Activated CD4-positive, alpha-beta T cell treated with anti-CD3 and anti-CD28 coated beads, Interleukin-2, amount 10 ng/mL, durations not matched to agents 24 days and 14 days (primary cell): Measurements from ENCODE around the gene R3HDM4. TPM values are rescaled to one million over a fixed set of nuclear protein-coding genes. Genes with fewer than 3 reads are reported as not detected.
A peak's percentile ranks its signal among the peaks of the same experiment; 100 is the strongest.

Experiments
- DNase-seq: peaks from one replicate; pipeline ENCODE4 v3.0.0; 2022
- H3K27ac Mint-ChIP-seq: one replicate; pipeline ENCODE4 v1.8.0; 2022; ENCODE audit warnings: mild to moderate bottlenecking, mixed read lengths
- H3K27me3 Mint-ChIP-seq: one replicate; pipeline ENCODE4 v1.8.0; 2022; ENCODE audit warnings: mixed read lengths
- H3K36me3 Mint-ChIP-seq: one replicate; pipeline ENCODE4 v1.8.0; 2022; ENCODE audit warnings: low read depth, mild to moderate bottlenecking, mixed read lengths
- H3K4me1 Mint-ChIP-seq: one replicate; pipeline ENCODE4 v1.8.0; 2021; ENCODE audit warnings: mixed read lengths
- H3K4me3 Mint-ChIP-seq: one replicate; pipeline ENCODE4 v1.8.0; 2022; ENCODE audit warnings: mild to moderate bottlenecking, moderate library complexity, mixed read lengths
- H3K9me3 Mint-ChIP-seq: one replicate; pipeline ENCODE4 v1.8.0; 2021; ENCODE audit warnings: mixed read lengths
- intact Hi-C: fragments of 100-400 bp; cut with micrococcal nuclease; formaldehyde crosslinking; loops from one replicate; pipeline ENCODE4 v1.15.1; 2023
- total RNA-seq: library from RNA; stranded (reverse); gene quantifications from 2 replicates; pipeline ENCODE4 v1.2.3, GENCODE V29; 2022

R3HDM4 gene
- total RNA-seq, 1 donor from 2014 or later = 91.5 TPM

DNA sequence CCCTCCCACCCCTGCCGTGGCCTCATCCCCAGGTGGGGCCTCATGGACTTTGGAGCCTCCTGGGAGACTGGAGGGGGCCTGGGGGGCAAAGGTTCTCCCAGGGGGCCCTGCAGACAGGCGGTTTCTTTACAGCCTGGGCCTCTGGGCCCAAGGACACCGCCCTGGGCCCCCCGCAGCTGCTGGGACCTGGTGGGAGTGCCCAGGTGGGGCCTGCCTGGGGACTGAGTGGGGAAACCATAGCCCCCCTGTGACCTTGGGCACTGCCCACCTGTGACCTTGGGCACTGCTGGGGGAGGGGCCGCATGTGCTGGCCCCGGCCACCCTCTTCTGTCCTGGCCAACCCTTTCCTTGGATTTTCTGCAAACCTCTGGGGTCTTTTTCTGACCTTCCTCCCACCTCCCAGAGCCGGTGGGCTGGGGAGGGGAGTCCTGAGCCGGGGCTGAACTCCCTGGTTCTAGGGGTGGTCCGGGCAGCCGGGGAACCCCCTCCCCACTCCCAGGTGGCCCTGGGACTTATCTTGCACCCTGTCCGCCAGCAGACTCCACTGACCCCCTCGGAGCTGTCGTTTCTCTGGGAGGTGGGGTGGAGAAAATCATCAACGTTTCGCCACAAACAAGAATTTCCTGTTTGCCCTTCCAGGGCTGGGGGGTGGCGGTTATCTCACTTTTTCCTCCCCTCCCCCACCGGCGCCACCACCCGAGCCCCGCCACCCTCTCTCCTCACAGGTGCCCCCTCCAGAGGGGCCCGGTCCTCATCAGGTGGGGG lies 39.8 kb upstream of the R3HDM4 start:
- H3K4me3 Mint-ChIP-seq = peak overlapping the region; percentile 62
- no peaks in the 10 kb centered on the region for H3K9me3 Mint-ChIP-seq
- no peaks in the 10 kb centered on the region for H3K36me3 Mint-ChIP-seq
- peak; percentile 61 for DNase-seq
- no peaks in the 10 kb centered on the region for H3K27me3 Mint-ChIP-seq
- H3K4me1 Mint-ChIP-seq = no peaks in the 10 kb centered on the region
- H3K27ac Mint-ChIP-seq = no peak overlapping the region
- intact Hi-C loops = no loop called here

DNA sequence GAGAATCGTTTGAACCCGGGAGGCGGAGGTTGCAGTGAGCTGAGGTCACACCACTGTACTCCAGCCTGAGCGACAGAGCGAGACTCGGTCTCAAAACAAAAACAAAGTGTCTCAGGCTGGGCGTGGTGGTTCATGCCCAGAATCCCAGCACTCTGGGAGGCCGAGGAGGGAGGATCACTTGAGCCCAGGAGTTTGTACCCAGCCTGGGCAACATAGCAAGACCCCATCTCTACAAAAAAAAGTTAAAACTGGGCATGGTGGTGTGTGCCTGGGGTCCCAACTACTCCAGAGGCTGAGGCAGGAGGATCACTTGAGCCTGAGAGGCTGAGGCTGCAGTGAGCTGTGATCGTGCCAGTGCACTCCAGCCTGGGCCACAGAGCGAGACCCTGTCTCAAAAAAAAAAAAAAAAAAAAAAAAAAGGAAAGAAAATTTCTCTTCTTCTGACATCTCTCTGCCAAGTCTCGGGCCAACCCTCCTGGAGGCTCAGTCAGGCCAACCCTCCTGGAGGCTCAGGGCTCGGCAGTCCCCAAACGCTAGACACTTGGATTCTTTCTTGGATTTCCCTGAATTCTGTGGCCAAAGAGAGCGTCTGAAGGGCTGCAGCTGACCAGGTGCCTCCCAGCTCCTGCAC lies 39.1 kb upstream of the R3HDM4 start:
- no peak for DNase-seq
- intact Hi-C loops = no loop called here
- Mint-ChIP-seq H3K9me3 (no peaks in the 10 kb centered on the region), H3K27ac (no peak overlapping the region), H3K36me3 (no peaks in the 10 kb centered on the region), H3K27me3 (no peaks in the 10 kb centered on the region), H3K4me1 (no peaks in the 10 kb centered on the region), H3K4me3 (no peak overlapping the region)

DNA sequence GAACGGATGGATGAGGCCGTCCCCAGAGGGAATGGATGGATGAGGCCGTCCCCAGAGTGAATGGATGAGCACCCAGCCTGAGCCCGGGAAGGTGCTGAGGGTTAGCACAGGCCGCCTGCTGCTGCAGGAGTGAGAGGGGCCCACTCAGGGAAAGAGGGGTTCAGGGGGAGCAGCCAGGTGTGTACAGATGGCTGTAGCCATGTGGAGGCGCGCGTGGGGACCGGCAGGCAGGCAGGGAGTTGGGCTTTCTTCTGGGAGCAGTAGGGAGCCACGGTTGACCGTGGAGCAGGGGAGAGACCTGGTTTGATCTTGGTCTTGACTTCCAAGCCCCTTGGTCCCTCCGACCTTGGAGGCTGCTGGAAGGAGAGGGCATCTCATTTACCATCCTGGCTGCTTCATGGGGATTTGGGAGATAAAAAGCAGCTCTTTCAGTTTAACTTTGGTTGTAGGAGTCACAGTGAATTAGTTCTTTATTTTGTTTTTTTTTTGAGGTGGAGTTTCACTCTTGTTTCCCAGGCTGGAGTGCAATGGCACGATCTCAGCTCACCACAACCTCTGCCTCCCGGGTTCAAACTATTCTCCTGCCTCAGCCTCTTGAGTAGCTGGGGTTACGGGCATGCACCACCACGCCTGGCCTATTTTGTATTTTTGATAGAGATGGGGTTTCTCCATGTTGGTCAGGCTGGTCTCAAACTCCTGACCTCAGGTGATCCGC lies 37.5 kb upstream of the R3HDM4 start:
- H3K36me3 Mint-ChIP-seq = no peaks in the 10 kb centered on the region
- H3K9me3 Mint-ChIP-seq = no peaks in the 10 kb centered on the region
- intact Hi-C loops = no loop called here

DNA sequence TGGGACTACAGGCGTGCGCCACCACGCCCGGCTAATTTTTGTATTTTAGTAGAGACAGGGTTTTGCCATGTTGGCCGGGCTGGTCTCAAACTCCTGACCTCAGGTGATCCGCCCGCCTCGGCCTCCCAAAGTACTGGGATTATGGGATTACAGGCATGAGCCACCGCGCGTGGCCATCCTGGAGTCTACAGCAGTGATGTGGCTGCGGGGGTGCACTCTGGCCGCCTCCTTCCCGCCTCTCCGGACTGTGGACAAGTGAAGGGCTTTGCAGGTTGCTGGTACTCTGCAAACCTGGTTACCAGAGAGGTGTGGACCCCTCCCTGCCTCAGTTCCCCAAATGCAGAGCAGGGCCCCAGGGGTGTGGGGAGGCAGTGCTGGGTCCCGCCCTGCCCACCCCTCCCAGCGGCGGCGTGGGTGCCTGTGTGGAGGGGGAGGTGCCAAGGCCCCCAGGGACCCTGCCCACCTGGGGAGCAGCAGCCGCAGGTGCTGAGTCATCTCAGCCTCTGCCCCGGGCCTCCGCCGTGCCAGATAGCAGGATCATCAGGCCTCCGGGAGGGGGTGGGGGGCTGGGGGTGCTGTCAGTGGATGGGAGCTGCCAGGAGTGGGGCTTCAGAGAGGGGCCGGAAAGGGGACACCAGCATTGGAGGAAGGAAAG lies 36.0 kb upstream of the R3HDM4 start:
- H3K27ac Mint-ChIP-seq = no peak overlapping the region
- H3K27me3 Mint-ChIP-seq = no peaks in the 10 kb centered on the region
- no peaks in the 10 kb centered on the region for H3K9me3 Mint-ChIP-seq
- no peaks in the 10 kb centered on the region for H3K36me3 Mint-ChIP-seq
- H3K4me1 Mint-ChIP-seq = peaks cover 1% of the 10 kb centered on the region
- DNase-seq = no peak
- no peak overlapping the region for H3K4me3 Mint-ChIP-seq
- intact Hi-C loops = no loop called here

More for the DNA sequence above, 37.5 kb upstream of the R3HDM4 start:
- DNase-seq = no peak
- H3K27me3 Mint-ChIP-seq = no peaks in the 10 kb centered on the region
- H3K4me3 Mint-ChIP-seq = no peak overlapping the region
- H3K4me1 Mint-ChIP-seq = no peaks in the 10 kb centered on the region
- H3K27ac Mint-ChIP-seq = no peak overlapping the region

DNA sequence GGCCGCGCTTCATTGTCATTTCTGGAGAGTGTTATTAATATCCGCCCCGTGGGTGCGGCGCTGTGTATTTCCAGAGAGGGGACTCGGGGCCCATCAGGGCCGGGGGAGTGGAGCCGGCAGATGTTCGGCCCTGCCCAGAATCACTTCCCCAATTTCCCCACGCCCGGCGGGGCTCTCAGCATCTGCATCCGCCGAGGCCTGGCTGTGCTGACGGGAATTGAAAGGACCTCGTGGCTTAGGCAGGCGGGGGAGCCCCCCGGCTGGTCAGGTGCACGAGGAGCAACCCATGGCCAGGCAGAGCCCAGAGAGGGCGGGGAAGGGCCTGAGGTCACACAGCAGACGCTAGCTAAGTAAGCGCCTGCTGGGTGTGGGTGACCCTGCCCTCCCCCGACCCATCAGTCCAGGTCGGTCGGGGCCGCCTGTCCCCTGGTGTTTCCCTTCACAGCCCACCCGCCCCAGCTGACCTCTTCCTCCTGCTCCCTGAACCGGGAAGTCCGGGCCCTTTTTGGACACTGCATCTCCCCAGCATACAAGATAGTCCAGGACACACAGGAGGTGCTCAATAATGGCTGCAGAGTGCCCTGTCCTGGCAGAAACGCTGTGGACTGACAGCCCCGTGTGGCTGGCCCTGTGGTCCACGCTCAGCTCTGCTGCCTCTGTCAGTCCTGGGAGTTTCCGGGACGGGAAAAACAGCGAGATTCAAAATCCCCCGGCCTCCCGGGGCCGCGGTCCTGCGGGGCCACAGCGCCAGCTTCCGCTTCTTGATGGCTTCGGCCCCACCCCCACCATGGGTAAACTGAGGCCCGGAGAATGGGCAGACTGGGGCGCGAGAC lies 34.9 kb upstream of the R3HDM4 start:
- Mint-ChIP-seq H3K36me3 (peaks cover 3% of the 10 kb centered on the region), H3K4me1 (peaks cover 1% of the 10 kb centered on the region), H3K4me3 (no peak overlapping the region), H3K27ac (no peak overlapping the region), H3K27me3 (no peaks in the 10 kb centered on the region), H3K9me3 (no peaks in the 10 kb centered on the region)
- intact Hi-C loops = no loop called here
- DNase-seq = no peak

DNA sequence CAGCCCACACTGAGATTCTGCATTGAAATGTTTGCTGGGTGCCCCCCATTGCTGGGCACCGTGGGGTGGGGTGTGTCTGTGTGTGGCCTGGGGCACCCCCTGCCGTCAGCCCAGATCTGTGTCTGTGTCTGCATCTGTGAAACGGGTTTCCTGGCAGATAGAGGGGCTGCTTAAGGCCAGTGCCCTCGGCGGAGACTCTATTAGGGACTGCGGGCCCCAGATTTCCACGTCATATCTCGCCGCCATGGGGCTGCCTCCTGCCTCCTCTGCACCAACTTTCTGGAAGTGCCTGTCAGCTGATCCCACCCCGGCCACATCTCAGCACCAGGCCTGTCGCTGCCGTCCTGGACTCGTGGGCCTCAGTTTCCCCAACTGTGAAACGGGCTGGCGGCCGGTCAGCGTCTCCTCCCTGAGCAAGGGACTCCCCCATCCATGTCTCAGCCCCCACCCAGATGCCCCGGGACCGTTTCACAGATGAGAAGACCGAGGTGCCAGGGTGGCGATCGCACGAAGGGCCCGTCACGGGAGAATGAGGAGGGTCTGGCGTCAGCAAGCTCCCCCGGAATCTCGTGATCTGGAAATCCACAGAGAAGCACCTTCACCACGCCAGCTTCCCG lies 34.2 kb upstream of the R3HDM4 start:
- Mint-ChIP-seq H3K4me1 (peaks cover 1% of the 10 kb centered on the region), H3K4me3 (no peak overlapping the region), H3K27me3 (no peaks in the 10 kb centered on the region), H3K36me3 (peaks cover 3% of the 10 kb centered on the region), H3K9me3 (no peaks in the 10 kb centered on the region), H3K27ac (no peak overlapping the region)
- DNase-seq = no peak
- intact Hi-C loops = no loop called here

DNA sequence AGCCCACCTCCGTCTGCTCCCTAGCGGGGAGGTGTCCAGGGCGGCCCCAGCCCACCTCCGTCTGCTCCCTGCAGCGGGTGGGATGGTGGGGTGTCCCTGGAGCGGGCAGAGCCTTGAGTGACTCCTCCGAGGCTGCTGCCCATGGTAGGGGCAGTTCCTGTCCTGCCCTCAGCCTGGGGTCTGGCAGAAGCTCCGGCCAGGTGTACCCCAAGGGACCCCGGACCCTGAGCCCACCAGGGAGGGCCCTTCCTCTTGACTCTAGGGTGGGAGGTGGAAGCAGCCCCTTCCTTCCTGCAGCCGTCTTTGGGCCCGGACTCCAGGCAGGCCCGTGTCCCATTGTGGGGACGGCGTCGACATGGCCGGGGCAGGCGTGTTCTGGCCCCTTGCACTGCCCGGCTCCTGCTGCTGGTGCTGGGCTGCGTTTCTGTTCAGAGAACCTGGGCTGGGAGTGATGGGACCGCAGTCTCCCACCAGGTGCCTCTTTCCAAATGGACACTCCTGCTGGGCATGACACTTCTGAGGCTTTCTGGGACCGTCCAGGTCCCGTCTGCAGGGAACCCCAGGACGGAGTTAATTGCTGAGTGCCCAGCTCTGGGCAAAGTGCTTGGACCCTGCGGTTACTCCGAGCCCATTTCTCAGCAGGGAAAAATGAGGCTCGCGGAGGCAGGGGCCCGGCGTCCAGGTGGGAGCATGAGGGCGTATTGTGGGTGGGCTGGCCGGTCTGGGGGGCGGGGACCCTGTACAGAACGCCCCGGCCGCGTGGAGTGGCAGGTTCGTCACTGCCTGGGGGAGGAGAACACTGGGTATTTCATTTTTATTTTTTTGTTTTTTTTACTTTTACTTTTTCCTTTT lies 32.6 kb upstream of the R3HDM4 start:
- intact Hi-C loops = no loop called here
- H3K36me3 Mint-ChIP-seq = peaks cover 8% of the 10 kb centered on the region
- H3K27me3 Mint-ChIP-seq = no peaks in the 10 kb centered on the region

DNA sequence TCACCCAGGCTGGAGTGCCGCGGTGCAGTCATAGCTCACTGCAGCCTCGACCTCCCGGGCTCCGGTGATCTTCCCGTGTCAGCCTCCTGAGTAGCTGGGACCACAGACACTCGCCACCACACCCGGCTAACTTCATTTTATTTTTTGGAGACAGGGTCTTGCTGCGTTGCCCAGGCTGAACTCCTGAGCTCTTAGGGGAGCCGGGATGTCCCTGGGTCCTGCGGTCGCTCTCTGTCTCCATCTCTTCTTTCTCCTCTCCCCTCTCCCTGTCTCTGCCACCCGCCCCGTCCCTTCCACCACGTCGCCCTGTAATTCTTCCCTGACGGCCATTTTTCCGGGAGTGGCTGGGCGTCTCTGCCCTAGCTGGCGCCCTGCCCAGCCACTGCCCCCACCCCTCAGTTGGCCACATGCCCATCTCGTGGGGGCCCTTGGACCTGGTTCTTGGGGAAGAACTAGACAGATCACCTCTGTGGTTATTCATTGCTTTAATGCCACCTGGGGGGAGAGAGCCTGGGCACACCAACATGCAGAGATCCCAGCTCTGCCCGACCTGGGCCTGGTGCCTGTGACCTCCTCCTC lies 31.7 kb upstream of the R3HDM4 start:
- H3K36me3 Mint-ChIP-seq = peaks cover 14% of the 10 kb centered on the region
- DNase-seq = no peak
- no peak overlapping the region for H3K4me3 Mint-ChIP-seq
- H3K27ac Mint-ChIP-seq = no peak overlapping the region
- H3K4me1 Mint-ChIP-seq = peaks cover 12% of the 10 kb centered on the region
- intact Hi-C loops = no loop called here
- H3K27me3 Mint-ChIP-seq = no peaks in the 10 kb centered on the region
- H3K9me3 Mint-ChIP-seq = no peaks in the 10 kb centered on the region

More for the DNA sequence above, 32.6 kb upstream of the R3HDM4 start:
- Mint-ChIP-seq H3K4me3 (no peak overlapping the region), H3K4me1 (peaks cover 7% of the 10 kb centered on the region), H3K27ac (no peak overlapping the region), H3K9me3 (no peaks in the 10 kb centered on the region)
- no peak for DNase-seq

DNA sequence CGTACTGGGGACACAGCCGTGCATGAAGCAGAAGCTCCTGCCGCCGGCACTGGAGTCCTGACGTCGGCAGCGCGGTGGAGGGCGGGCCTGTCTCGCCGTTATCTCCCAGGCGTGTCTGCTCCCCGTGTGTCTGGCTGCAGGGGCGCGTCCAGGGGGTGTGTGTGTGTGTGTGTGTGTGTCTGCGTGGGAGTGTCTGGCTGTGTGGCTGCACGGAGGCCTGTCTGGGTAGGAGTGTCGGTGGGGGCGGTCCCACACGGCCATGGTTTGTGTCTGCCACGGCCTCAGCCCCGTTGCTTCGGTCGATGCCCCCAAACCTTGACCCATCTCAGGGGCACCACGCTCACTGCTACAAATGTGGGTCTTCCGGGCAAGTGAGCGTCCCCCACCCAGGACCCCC lies 31.1 kb upstream of the R3HDM4 start:
- H3K4me1 Mint-ChIP-seq = peaks cover 12% of the 10 kb centered on the region
- H3K9me3 Mint-ChIP-seq = no peaks in the 10 kb centered on the region
- intact Hi-C loops = no loop called here
- no peak for DNase-seq
- no peak overlapping the region for H3K4me3 Mint-ChIP-seq
- H3K36me3 Mint-ChIP-seq = peaks cover 18% of the 10 kb centered on the region
- no peak overlapping the region for H3K27ac Mint-ChIP-seq
- H3K27me3 Mint-ChIP-seq = no peaks in the 10 kb centered on the region

DNA sequence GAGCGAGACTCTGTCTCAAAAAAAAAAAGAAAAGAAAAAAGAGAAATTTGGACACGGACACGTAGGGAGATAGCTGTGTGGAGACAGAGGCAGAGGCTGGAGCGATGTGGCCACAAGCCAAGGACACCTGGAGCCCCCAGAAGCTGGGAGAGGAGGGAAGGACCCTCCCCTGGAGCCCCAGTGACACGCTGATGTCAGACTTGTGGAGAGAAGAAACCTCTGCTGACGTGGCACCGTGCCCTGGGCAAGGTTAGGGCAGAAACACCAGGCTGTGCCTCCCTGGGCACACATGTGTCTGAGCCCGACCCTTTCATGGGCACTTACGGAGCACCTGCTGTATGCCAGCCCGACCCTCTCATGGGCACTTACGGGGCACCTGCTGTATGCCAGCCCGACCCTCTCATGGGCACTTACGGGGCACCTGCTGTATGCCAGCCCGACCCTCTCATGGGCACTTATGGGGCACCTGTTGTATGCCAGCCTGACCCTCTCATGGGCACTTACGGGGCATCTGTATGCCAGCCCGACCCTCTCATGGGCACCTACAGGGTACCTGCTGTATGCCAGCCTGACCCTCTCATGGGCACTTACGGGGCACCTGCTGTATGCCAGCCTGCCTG lies 30.6 kb upstream of the R3HDM4 start:
- H3K36me3 Mint-ChIP-seq = peaks cover 18% of the 10 kb centered on the region
- no peak overlapping the region for H3K4me3 Mint-ChIP-seq
- H3K27me3 Mint-ChIP-seq = no peaks in the 10 kb centered on the region
- H3K4me1 Mint-ChIP-seq = peaks cover 12% of the 10 kb centered on the region
- H3K27ac Mint-ChIP-seq = no peak overlapping the region
- intact Hi-C loops = no loop called here
- H3K9me3 Mint-ChIP-seq = no peaks in the 10 kb centered on the region
- DNase-seq = no peak

DNA sequence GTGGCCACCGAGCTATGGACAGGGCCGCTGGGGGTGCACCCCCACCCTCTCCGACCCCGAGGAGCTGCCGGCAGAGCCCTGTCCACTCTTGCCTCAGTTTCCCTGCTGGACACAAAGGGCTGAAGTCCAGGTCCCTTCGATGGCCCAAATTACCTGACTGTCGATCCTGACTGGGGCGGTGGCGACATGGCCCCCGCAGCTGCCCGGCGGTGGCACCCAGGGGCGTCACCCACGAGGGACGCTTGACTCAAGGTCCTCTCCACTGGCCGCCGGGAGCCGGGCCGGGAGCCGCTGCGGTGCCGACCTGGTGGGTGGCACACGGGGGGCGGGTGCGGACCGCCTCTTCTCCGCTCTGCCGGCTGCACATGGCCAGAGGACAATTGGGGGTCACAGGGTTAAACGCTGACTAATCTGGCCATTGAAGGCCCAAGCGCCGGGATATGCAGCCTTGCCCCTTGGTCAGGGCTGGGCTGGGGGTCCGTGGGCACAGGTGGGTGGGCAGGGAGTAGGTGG lies 29.2 kb upstream of the R3HDM4 start:
- H3K27ac Mint-ChIP-seq = no peak overlapping the region
- intact Hi-C loops = no loop called here
- no peaks in the 10 kb centered on the region for H3K27me3 Mint-ChIP-seq
- H3K36me3 Mint-ChIP-seq = peaks cover 24% of the 10 kb centered on the region
- no peak for DNase-seq
- H3K4me1 Mint-ChIP-seq = peaks cover 18% of the 10 kb centered on the region
- H3K9me3 Mint-ChIP-seq = no peaks in the 10 kb centered on the region
- no peak overlapping the region for H3K4me3 Mint-ChIP-seq
